ENCODE measurements around the gene TXNL1.
"Not testable (repeated sequence)": the region's sequence is repeated elsewhere in the genome, so short reads cannot be mapped to it uniquely, and the experiment has no call there.

TXNL1 gene

GRCh38 chr18:56645415-56646016 lies 7.1 kb upstream of the TXNL1 start:
- no peak for DNase-seq (ENCODE audit: low read depth in 2 of 2, low spot score in 1 of 2)

- no peak for DNase-seq (ENCODE audit: low read depth in 2 of 2, low spot score in 1 of 2)
Observed at GRCh38 chr18:56643381-56643780, 5.0 kb upstream of the TXNL1 start.

- DNase-seq (ENCODE audit: low read depth in 2 of 2, low spot score in 1 of 2) = no peak
Observed at GRCh38 chr18:56641714-56642337, 3.4 kb upstream of the TXNL1 start.

- DNase-seq (ENCODE audit: low read depth in 2 of 2, low spot score in 1 of 2) = no peak
Observed at GRCh38 chr18:56639571-56639970, 1.2 kb upstream of the TXNL1 start.

GRCh38 chr18:56639104-56639381 lies 651 bp upstream of the TXNL1 start:
- no peak for DNase-seq (ENCODE audit: low read depth in 2 of 2, low spot score in 1 of 2)

GRCh38 chr18:56637711-56638231 lies 621 bp downstream of the TXNL1 start:
- DNase-seq (ENCODE audit: low read depth in 2 of 2, low spot score in 1 of 2) = no peak

GRCh38 chr18:56637176-56637575 lies 1.2 kb downstream of the TXNL1 start:
- DNase-seq (ENCODE audit: low read depth in 2 of 2, low spot score in 1 of 2) = no peak

- DNase-seq (ENCODE audit: low read depth in 2 of 2, low spot score in 1 of 2) = no peak
Observed at GRCh38 chr18:56635007-56635406, 3.4 kb downstream of the TXNL1 start.

- DNase-seq (ENCODE audit: low read depth in 2 of 2, low spot score in 1 of 2) = no peak
Observed at GRCh38 chr18:56632070-56633022, 6.0 kb downstream of the TXNL1 start.

- no peak for DNase-seq (ENCODE audit: low read depth in 2 of 2, low spot score in 1 of 2)
Observed at GRCh38 chr18:56627991-56628390, 10.4 kb downstream of the TXNL1 start.

- DNase-seq (ENCODE audit: low read depth in 2 of 2, low spot score in 1 of 2) = no peak
Observed at GRCh38 chr18:56615738-56616520, 22.5 kb downstream of the TXNL1 start.

- no peak for DNase-seq (ENCODE audit: low read depth in 2 of 2, low spot score in 1 of 2)
Observed at GRCh38 chr18:56606618-56607017, 31.8 kb downstream of the TXNL1 start.

GRCh38 chr18:56598422-56598821 lies 40.0 kb downstream of the TXNL1 start:
- DNase-seq (ENCODE audit: low read depth in 2 of 2, low spot score in 1 of 2) = no peak

GRCh38 chr18:56593906-56594305 lies 44.5 kb downstream of the TXNL1 start:
- DNase-seq (ENCODE audit: low read depth in 2 of 2, low spot score in 1 of 2) = no peak

- DNase-seq (ENCODE audit: low read depth in 2 of 2, low spot score in 1 of 2) = no peak
Observed at GRCh38 chr18:56580026-56580425, 58.4 kb downstream of the TXNL1 start.

GRCh38 chr18:56579451-56579850 lies 58.9 kb downstream of the TXNL1 start:
- DNase-seq (ENCODE audit: low read depth in 2 of 2, low spot score in 1 of 2) = no peak

GRCh38 chr18:56576826-56577573 lies 61.4 kb downstream of the TXNL1 start:
- no peak for DNase-seq (ENCODE audit: low read depth in 2 of 2, low spot score in 1 of 2)

GRCh38 chr18:56575819-56576663 lies 62.4 kb downstream of the TXNL1 start:
- DNase-seq (ENCODE audit: low read depth in 2 of 2, low spot score in 1 of 2) = no peak

GRCh38 chr18:56574861-56575260 lies 63.5 kb downstream of the TXNL1 start:
- no peak for DNase-seq (ENCODE audit: low read depth in 2 of 2, low spot score in 1 of 2)

- DNase-seq (ENCODE audit: low read depth in 2 of 2, low spot score in 1 of 2) = not testable (repeated sequence)
Observed at GRCh38 chr18:56572267-56572666, 66.1 kb downstream of the TXNL1 start.

All from stimulated activated CD8-positive, alpha-beta memory T cell treated with anti-CD3 and anti-CD28 coated beads, Interleukin-4, amount 100 ng/mL, for 1 hour (primary cell).